Motor neuron (in vitro differentiated cells): Measurements from ENCODE around the gene AARSD1. TPM values are rescaled to one million over a fixed set of nuclear protein-coding genes. Genes with fewer than 3 reads are reported as not detected.
"Not testable (repeated sequence)": the region's sequence is repeated elsewhere in the genome, so short reads cannot be mapped to it uniquely, and the experiment has no call there.

ENCODE experiments used
- ATAC-seq, 8 experiments: fragments of 200-7000 bp; cut with Tn5 transposase; replicated peaks in 6 of 8; 2 replicates each; pipeline ENCODE4 v1.8.0; 2021; ENCODE audit warnings: mild to moderate bottlenecking in 8 of 8, moderate library complexity in 8 of 8
- H3K27ac ChIP-seq, 2 donors: fragments of 250-450 bp; sonication (Bioruptor Pico); 2 replicates each; pipeline ENCODE4 v1.9.0; 2021; ENCODE audit warnings: antibody characterized with exemption in 2 of 2, mild to moderate bottlenecking in 2 of 2, moderate library complexity in 1 of 2
- H3K4me1 ChIP-seq, 2 donors: fragments of 250-450 bp; sonication (Bioruptor Pico); replicated peaks in 1 of 2; 2 replicates each; pipeline ENCODE4 v1.6.1; 2021; ENCODE audit warnings: antibody characterized with exemption in 2 of 2, mild to moderate bottlenecking in 2 of 2, moderate library complexity in 1 of 2
- H3K4me3 ChIP-seq, 5 donors: fragments of 250-450 bp; sonication (Bioruptor Pico); 2 replicates each; pipeline ENCODE4 v1.9.0; 2021; ENCODE audit warnings: antibody characterized with exemption in 5 of 5, mild to moderate bottlenecking in 5 of 5, moderate library complexity in 4 of 5
- WGBS, 10 experiments: fragments of 450-650 bp; shearing (Covaris generic); methylation state at CpG; one replicate each; pipeline ENCODE4 v1.0.0; 2022; 5-methylcytosine and 5-hydroxymethylcytosine counted together
- in situ Hi-C, 9 experiments: fragments of 400-800 bp; cut with MboI; loops; one replicate each; pipeline ENCODE4 v1.15.0; 2021; ENCODE audit warnings: low sequenced_read_pairs in 9 of 9, low pct_unique_long_range_greater_than_20kb in 2 of 9; ENCODE audit not compliant: unreplicated experiment in 9 of 9
- total RNA-seq, 8 experiments: library from RNA; unstranded; fragments of 300-600 nt; gene quantifications; 2 replicates each; pipeline versions ENCODE4 v1.2.3 to v1.2.4, GENCODE V29; 2022

The AARSD1 gene
- total RNA-seq, 8 experiments from 2014 or later = 47.2 to 77.9 (median 59.3) TPM

DNA sequence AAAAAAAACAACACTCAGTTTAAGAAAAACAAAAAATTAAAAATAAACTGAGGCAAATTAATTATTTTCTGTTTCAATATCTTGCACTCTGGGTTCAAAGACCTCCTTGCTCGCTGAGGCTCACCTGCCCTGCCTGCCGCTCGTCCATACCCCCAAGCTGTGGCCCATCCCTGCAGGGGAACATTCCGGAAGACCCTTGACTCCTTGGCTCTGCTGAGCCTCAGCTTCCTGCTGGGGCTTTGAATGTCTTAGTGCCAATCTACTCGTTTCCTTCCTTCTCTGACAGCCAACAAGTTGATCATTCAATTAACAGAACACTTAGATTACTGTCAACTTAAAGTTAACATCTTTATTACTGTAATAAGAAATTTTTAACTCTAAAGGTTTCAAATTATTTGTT lies 39.4 kb downstream of the AARSD1 start:
- WGBS, 10 experiments = 30 to 70% (median 43%) methylated on average over 1 to 5 of the region's 5 CpGs; no CpG with 5 or more reads in 2 of the 10 experiments
- in situ Hi-C loops = loop anchor here in 3 of 9 experiments (25.0 kb wide), 1 partner anchor 88 kb away; the partner anchor contains the start of genes AOC2 (in 3 of the 3) and PSME3 (in 3 of the 3)
- Histone ChIP-seq H3K4me3 (no peak overlapping the region), H3K4me1 (no peaks in the 10 kb centered on the region), H3K27ac (no peak overlapping the region)
- ATAC-seq = no peak

- WGBS, 10 experiments = 14 to 80% (median 76%) methylated on average over 1 to 6 of the region's 7 CpGs; no CpG with 5 or more reads in 4 of the 10 experiments
- H3K27ac ChIP-seq, H3K4me1 ChIP-seq, in situ Hi-C loops, ATAC-seq, H3K4me3 ChIP-seq: not testable (repeated sequence)
Measured at GRCh38 chr17:42923472-42923871, 40.8 kb downstream of the AARSD1 start.

DNA sequence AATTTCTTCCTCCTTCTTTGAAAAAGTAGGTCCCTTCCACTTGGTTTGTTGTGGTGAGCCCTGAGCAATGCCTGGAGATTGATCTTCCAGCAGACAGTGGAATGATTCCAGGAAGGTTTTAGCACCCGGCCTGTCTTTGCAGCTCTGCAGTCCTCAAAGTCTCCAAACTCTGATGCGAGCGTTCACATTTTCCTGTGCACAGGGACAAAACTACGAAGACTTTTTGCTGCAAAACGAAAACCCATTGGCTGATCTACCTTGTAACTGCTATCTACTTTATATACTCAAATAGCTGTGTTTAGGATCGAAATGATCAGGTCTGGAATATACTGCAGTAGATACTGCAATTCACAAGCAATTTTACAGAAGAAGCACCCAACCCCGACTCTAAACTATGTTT lies 42.0 kb downstream of the AARSD1 start:
- no peak overlapping the region for H3K27ac ChIP-seq
- no peaks in the 10 kb centered on the region for H3K4me1 ChIP-seq
- WGBS, 10 experiments = 0 to 85% (median 68%) methylated on average over 1 to 7 of the region's 7 CpGs
- in situ Hi-C loops = no loop called here
- no peak overlapping the region for H3K4me3 ChIP-seq
- no peak for ATAC-seq

DNA sequence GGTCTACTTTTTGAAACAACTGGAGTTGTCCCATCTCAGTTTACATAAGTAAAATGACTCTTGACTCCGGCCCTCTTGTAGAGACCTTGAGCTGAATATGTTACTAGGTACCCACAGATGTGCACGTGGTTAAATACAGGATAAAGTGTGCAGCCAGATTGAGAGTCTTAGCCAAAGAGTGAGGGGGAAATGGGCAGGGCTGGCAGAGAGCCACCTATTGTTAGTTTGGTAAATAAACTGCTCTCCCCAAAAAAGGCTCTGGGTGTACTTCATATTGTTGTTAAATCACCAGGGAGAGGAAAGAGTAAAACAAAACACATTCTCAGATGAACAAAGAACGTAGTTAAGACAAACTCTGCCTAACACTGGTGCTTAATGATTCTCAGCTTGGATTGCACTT lies 43.3 kb downstream of the AARSD1 start:
- H3K27ac ChIP-seq = no peak overlapping the region
- in situ Hi-C loops = no loop called here
- no peak overlapping the region for H3K4me3 ChIP-seq
- no peak for ATAC-seq
- WGBS, 10 experiments = 15 to 100% (median 33%) methylated on average over 1 to 3 of the region's 3 CpGs; no CpG with 5 or more reads in 1 of the 10 experiments
- H3K4me1 ChIP-seq = no peaks in the 10 kb centered on the region

- Histone ChIP-seq H3K27ac (no peak overlapping the region), H3K4me1 (no peaks in the 10 kb centered on the region), H3K4me3 (no peak overlapping the region)
- WGBS, 10 experiments = 20 to 100% (median 58%) methylated on average over 1 to 5 of the region's 10 CpGs
- ATAC-seq = no peak
- in situ Hi-C loops = no loop called here
Measured at GRCh38 chr17:42920106-42920900, 44.0 kb downstream of the AARSD1 start.

DNA sequence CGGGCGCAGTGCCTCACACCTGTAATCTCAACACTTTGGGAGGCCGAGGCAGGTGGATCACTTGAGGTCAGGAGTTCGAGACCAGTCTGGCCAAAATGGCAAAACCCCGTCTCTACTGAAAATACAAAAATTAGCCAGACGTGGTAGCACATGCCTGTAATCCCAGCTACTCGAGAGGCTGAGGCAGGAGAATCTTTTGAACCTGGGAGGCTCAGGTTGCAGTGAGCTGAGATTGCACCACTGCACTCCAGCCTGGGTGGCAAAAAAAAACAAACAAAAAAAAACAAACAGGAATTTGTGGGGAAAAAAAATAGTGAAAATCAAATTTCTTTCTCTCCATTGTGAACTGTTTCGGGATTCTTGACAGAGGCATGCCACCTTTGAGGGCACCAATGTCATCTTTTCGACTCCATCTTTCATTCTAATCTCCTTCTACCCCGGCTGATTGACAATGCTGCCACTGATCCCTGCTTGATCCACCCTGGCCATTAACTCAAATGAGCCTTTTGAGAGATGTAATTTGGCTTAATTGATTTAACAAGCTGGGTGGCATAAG lies 44.7 kb downstream of the AARSD1 start:
- in situ Hi-C loops, H3K4me3 ChIP-seq, H3K4me1 ChIP-seq, H3K27ac ChIP-seq, ATAC-seq: not testable (repeated sequence)
- WGBS, 10 experiments = 49 to 100% (median 82%) methylated on average over 1 to 9 of the region's 10 CpGs

DNA sequence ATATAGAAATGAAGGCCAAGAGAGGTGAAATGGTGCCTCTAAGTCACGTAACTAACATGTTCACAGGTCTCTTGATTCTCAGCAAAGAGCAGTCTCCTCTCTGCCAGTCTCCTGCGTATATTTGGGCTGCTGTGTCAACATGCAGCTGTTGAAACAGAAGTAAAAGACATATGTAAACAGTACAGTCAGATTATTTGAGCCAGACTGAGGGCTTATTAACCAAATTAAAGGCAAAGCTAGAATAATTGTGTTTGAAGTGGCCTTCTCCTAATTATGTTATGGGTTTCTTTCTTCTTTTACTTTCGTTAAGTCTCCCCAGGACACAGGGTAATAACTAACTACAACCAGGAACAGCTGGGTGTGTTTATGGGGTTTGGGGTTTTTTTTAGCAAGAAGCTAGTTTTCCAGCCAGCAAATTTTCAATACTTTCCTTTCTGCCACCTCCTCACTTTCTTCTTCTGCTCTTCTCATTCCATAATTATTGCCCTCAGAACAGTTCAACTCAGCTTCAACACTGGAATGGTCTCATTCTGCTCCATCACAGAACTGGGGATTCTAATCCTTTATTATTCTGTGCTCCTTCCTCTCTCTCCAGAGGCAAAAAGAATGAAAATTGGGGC lies 45.2 kb downstream of the AARSD1 start:
- peak in 1 of 8 experiments; percentile 41 for ATAC-seq
- 39 to 100% (median 59%) methylated on average over 1 to 3 of the region's 3 CpGs; no CpG with 5 or more reads in 2 of the 10 experiments for WGBS, 10 experiments
- no peaks in the 10 kb centered on the region for H3K4me1 ChIP-seq
- no peak overlapping the region for H3K27ac ChIP-seq
- in situ Hi-C loops = no loop called here
- H3K4me3 ChIP-seq = no peak overlapping the region

DNA sequence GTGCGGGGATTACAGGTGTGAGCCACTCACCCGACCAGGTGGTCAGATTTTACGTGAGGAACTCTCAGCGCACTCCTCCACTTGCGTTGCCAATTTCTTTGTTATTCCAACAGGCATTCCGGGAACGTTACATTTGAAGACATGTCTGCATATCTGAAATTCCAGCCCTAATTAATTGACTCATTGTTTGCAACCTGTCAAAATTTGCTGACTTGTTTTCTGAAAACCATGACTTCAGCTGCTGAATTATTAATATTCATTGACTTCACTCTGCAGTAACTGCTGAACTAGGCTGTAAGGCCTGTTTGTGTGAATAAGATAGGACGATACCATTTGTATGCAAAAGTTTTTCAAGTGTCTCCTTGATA lies 47.0 kb downstream of the AARSD1 start:
- WGBS, 10 experiments = 29 to 86% (median 41%) methylated on average over 2 to 8 of the region's 8 CpGs; no CpG with 5 or more reads in 2 of the 10 experiments
- Histone ChIP-seq H3K4me3 (no peak overlapping the region), H3K4me1 (no peaks in the 10 kb centered on the region), H3K27ac (no peak overlapping the region)
- ATAC-seq = no peak
- in situ Hi-C loops = no loop called here

DNA sequence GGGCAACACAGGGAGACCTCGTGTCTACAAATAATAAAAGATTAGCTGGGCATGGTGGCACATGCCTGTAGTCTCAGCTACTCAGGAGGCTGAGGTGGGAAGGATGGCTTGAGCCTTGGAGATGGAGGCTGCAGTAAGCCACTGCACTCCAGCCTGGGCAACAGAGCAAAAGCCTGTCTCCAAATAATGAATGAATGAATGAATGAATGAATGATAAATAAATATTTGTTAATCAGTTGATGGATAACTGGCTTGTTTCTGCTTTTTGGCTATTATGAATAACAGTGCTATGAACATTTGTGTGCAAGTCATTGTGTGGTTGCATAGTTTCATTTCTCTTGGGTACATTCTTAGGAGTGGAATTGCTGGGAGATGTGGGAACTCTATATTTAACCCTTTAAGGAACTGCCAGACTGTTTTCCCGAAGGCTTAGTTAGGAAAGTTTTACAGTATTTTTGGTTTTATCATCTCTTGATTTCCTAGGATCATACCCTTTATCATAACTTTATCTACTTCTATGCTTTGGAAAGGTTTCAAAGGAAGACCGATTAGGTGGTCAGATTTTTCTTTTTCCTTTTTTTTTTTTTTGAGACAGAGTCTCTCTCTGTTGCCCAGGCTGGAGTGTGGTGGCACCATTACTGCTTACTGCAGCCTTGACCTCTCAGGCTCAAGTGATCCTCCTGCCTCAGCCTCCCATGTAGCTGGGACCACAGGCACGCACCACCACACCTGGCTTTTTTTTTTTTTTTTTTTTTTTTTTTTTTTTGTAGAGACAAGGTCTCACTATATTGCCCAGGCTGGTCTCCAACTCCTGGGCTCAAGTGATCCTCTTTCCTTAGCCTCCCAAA lies 47.6 kb downstream of the AARSD1 start:
- H3K4me3 ChIP-seq, H3K4me1 ChIP-seq, ATAC-seq, in situ Hi-C loops, H3K27ac ChIP-seq: not testable (repeated sequence)
- WGBS, 10 experiments = 17 to 100% (median 86%) methylated on average over 1 to 4 of the region's 4 CpGs

DNA sequence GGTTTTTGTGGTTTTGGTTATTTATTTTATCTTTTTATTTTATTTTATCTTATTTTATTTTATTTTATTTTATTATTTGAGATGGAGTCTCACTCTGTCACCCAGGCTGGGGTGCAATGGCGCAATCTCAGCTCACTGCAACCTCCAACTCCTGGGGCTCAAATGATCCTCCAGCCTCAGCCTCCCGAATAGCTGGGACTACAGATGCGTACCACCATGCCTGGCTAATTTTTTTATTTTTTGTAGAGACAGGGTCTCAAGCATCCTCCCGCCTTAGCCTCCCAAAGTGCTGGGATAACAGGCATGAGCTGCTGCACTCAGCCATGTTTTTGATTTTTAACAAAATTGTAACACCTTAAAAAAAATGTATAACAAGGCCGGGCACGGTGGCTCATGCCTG lies 49.0 kb downstream of the AARSD1 start:
- in situ Hi-C loops, ATAC-seq, H3K4me1 ChIP-seq, H3K4me3 ChIP-seq, H3K27ac ChIP-seq: not testable (repeated sequence)
- WGBS, 10 experiments = 43 to 100% (median 90%) methylated on average over 2 to 6 of the region's 6 CpGs; no CpG with 5 or more reads in 1 of the 10 experiments

GRCh38 chr17:42913981-42914617 lies 50.2 kb downstream of the AARSD1 start:
- Histone ChIP-seq H3K4me3 (no peak overlapping the region), H3K27ac (no peak overlapping the region), H3K4me1 (no peaks in the 10 kb centered on the region)
- in situ Hi-C loops = no loop called here
- 63 to 100% (median 78%) methylated on average over 1 to 3 of the region's 3 CpGs; no CpG with 5 or more reads in 2 of the 10 experiments for WGBS, 10 experiments
- no peak for ATAC-seq

GRCh38 chr17:42913522-42913921 lies 50.7 kb downstream of the AARSD1 start:
- Histone ChIP-seq H3K4me1 (no peaks in the 10 kb centered on the region), H3K27ac (no peak overlapping the region), H3K4me3 (no peak overlapping the region)
- WGBS, 10 experiments = 0 to 100% (median 33%) methylated on average over 1 to 2 of the region's 2 CpGs; no CpG with 5 or more reads in 3 of the 10 experiments
- in situ Hi-C loops = no loop called here
- ATAC-seq = peak in 1 of 8 experiments; percentile 69
